Panc1 (cell line): ENCODE data around the gene SARS1.

Source experiments
- POLR2AphosphoS5 ChIP-seq: IDR thresholded peaks from 2 replicates; pipeline ENCODE4 v1.6.1; 2012; ENCODE audit warnings: mild to moderate bottlenecking, low read depth, low read length, moderate library complexity
- TCF7L2 ChIP-seq: IDR thresholded peaks from 2 replicates; pipeline ENCODE4 v1.6.1; 2011; ENCODE audit warnings: mild to moderate bottlenecking, low read depth, low read length, inconsistent platforms
- TF ChIP-seq, protein P1 (sequence below): fragments of 450-650 bp; IDR thresholded peaks from 2 replicates; pipeline ENCODE4 v1.5.1; 2017; ENCODE audit warnings: mild to moderate bottlenecking

DNA sequence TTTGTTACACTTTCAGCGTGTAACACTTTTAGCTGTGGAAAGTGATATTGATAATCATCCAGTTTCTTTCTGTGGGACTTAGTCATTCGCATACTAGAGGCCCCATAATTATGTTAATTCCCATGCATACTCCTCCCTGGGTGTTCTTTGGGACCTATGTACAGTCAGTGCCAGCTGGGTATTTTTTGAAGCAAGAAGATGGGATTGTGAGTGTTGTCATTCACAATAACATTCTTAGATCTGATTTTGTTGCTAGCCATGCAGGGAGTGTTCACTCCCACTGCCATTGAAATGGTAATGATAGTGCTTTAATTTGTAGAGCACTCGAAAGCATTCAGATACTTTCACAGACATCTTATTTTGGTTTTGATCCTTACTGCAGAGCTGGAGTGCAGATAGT lies 11.6 kb downstream of the SARS1 start:
- TF ChIP-seq, protein P1, sequence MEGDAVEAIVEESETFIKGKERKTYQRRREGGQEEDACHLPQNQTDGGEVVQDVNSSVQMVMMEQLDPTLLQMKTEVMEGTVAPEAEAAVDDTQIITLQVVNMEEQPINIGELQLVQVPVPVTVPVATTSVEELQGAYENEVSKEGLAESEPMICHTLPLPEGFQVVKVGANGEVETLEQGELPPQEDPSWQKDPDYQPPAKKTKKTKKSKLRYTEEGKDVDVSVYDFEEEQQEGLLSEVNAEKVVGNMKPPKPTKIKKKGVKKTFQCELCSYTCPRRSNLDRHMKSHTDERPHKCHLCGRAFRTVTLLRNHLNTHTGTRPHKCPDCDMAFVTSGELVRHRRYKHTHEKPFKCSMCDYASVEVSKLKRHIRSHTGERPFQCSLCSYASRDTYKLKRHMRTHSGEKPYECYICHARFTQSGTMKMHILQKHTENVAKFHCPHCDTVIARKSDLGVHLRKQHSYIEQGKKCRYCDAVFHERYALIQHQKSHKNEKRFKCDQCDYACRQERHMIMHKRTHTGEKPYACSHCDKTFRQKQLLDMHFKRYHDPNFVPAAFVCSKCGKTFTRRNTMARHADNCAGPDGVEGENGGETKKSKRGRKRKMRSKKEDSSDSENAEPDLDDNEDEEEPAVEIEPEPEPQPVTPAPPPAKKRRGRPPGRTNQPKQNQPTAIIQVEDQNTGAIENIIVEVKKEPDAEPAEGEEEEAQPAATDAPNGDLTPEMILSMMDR = no peak
- TF ChIP-seq POLR2AphosphoS5 (no peak), TCF7L2 (no peak)
